ENCODE measurements around the gene TDRD7. TPM values are rescaled to one million over a fixed set of nuclear protein-coding genes. Genes with fewer than 3 reads are reported as not detected.

TDRD7 gene
- total and polyA plus RNA-seq, 2 of the 13 experiments (the other 11 are each of a cell fraction or from before 2014, with no cell fraction given) = 9.8 to 15.5 TPM

GRCh38 chr9:97398999-97399758 lies 12.7 kb upstream of the TDRD7 start (continued):
- no peak for TF ChIP-seq TBX2 (CRISPR knock-in tag; IDR thresholded peaks at IDR 0.05; ENCODE audit: borderline replicate concordance)
- TF ChIP-seq GATAD2A (CRISPR knock-in tag; IDR thresholded peaks at IDR 0.05) = peak; percentile 77
- TF ChIP-seq PLRG1 (conservative IDR thresholded peaks at IDR 0.05) = no peak
- no peak for TF ChIP-seq ZNF432 (CRISPR knock-in tag; IDR thresholded peaks at IDR 0.05; ENCODE audit: borderline replicate concordance)
- TF ChIP-seq, protein P1, sequence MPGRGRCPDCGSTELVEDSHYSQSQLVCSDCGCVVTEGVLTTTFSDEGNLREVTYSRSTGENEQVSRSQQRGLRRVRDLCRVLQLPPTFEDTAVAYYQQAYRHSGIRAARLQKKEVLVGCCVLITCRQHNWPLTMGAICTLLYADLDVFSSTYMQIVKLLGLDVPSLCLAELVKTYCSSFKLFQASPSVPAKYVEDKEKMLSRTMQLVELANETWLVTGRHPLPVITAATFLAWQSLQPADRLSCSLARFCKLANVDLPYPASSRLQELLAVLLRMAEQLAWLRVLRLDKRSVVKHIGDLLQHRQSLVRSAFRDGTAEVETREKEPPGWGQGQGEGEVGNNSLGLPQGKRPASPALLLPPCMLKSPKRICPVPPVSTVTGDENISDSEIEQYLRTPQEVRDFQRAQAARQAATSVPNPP (CRISPR knock-in tag; IDR thresholded peaks at IDR 0.05) = no peak
- no peak for TF ChIP-seq E2F1 (CRISPR knock-in tag; IDR thresholded peaks at IDR 0.05)
- no peak for TF ChIP-seq ZNF7 (CRISPR knock-in tag; IDR thresholded peaks at IDR 0.05)
- no peak for TF ChIP-seq MNT (IDR thresholded peaks at IDR 0.05)
- no peak for TF ChIP-seq SP1 (IDR thresholded peaks at IDR 0.05)
- TF ChIP-seq SP1 (CRISPR knock-in tag; IDR thresholded peaks at IDR 0.05) = no peak
- 0 out of 2 replicates have a peak, but pooled peaks have one; percentile 49 for TF ChIP-seq MLX (CRISPR knock-in tag; IDR thresholded peaks at IDR 0.05)
- TF ChIP-seq ZNF468 (CRISPR knock-in tag; IDR thresholded peaks at IDR 0.05) = no peak
- no peak for TF ChIP-seq FOXK2 (IDR thresholded peaks at IDR 0.05)
- TF ChIP-seq ZNF34 (CRISPR knock-in tag; IDR thresholded peaks at IDR 0.05; ENCODE audit: borderline replicate concordance) = no peak
- TF ChIP-seq NCOA1 (CRISPR knock-in tag; IDR thresholded peaks at IDR 0.05) = no peak
- TF ChIP-seq ARID2 (CRISPR knock-in tag; IDR thresholded peaks at IDR 0.05; ENCODE audit: borderline replicate concordance) = no peak
- no peak for TF ChIP-seq ZNF784 (CRISPR knock-in tag; IDR thresholded peaks at IDR 0.05; ENCODE audit: borderline replicate concordance)
- no peak for TF ChIP-seq SNAI1 (CRISPR knock-in tag; IDR thresholded peaks at IDR 0.05; ENCODE audit: borderline replicate concordance)
- TF ChIP-seq KLF15 (CRISPR knock-in tag; IDR thresholded peaks at IDR 0.05; ENCODE audit: borderline replicate concordance) = no peak
- TF ChIP-seq CREB1 (IDR thresholded peaks at IDR 0.05) = no peak
- TF ChIP-seq CREB1 (CRISPR knock-in tag; IDR thresholded peaks at IDR 0.05) = no peak
- no peak for TF ChIP-seq DR1 (CRISPR knock-in tag; IDR thresholded peaks at IDR 0.05)
- no peak for TF ChIP-seq REL (CRISPR knock-in tag; conservative IDR thresholded peaks at IDR 0.05)
- no peak for TF ChIP-seq PRMT3 (CRISPR knock-in tag; IDR thresholded peaks at IDR 0.05; ENCODE audit: borderline replicate concordance, low read depth)
- no peak for TF ChIP-seq TMF1 (CRISPR knock-in tag; IDR thresholded peaks at IDR 0.05; ENCODE audit: low read depth)
- peak; percentile 64; the same call in 1 of the 2 replicates for TF ChIP-seq ZNF331 (CRISPR knock-in tag; IDR thresholded peaks at IDR 0.05)

Measured in HepG2 (cell line).